Measurements from ENCODE around the gene AGPAT4. TPM values are rescaled to one million over a fixed set of nuclear protein-coding genes. Genes with fewer than 3 reads are reported as not detected.

The AGPAT4 gene
- total and polyA plus RNA-seq, 2 donors (not counting 3 experiments of a cell fraction or from before 2014, with no cell fraction given) = 10.2 to 15.2 TPM

GRCh38 chr6:161257793-161258457, 15.9 kb downstream of the AGPAT4 start:
- H3K4me2 ChIP-seq (ENCODE audit: insufficient read depth, low read length) = peak overlapping the region; percentile 72
- H3K4me3 ChIP-seq (replicated peaks in 1 of 3; ENCODE audit: insufficient read depth in 1 of 3, low read depth in 1 of 3, low read length in 3 of 3) = peak overlapping the region in 1 of 3 experiments; percentile 32
- no peaks in the 10 kb centered on the region for H4K20me1 ChIP-seq (replicated peaks; ENCODE audit: control insufficient read depth, extremely low read depth, insufficient read depth, low read length)
- DNase-seq (ENCODE audit: low read depth, low spot score) (peak; percentile 95), FAIRE-seq (peak; percentile 92)
- H2AFZ ChIP-seq (ENCODE audit: low read depth, low read length) = peak overlapping the region; percentile 23
- peak overlapping the region; percentile 39 for H3K9ac ChIP-seq (replicated peaks; ENCODE audit: extremely low read depth, insufficient read depth, low read length)
- POLR2A ChIA-PET = interaction anchor here (1.0 kb wide), 1 partner anchor 16 kb away, joined by 3 read pairs; the partner anchor contains the start of gene AGPAT4
- dilution Hi-C loops (cut with MboI; ENCODE audit: extremely low pct_ligation_motif_present, low sequenced_read_pairs) (no loop called here), intact Hi-C loops (cut with micrococcal nuclease) (loop anchor here (1.0 kb wide), 1 partner anchor 16 kb away; the partner anchor contains the start of gene AGPAT4)
- H3K27ac ChIP-seq (ENCODE audit: insufficient read depth, low read depth, low read length) = peak overlapping the region; percentile 69
- peak; percentile 87 for TF ChIP-seq FOS (IDR thresholded peaks at IDR 0.05; ENCODE audit: borderline replicate concordance, insufficient read depth, low read length)
- no peak for TF ChIP-seq GATA2 (IDR thresholded peaks at IDR 0.05; ENCODE audit: insufficient read depth, insufficient read length, low read depth, low read length)
- peak; percentile 63 for TF ChIP-seq JUN (IDR thresholded peaks at IDR 0.05; ENCODE audit: borderline replicate concordance, insufficient read depth, insufficient read length, low read depth)
- no peak for TF ChIP-seq MYC (IDR thresholded peaks at IDR 0.05; ENCODE audit: low read depth, low read length)
- peaks cover 9% of the 10 kb centered on the region for H3K79me2 ChIP-seq (ENCODE audit: control insufficient read depth, insufficient read depth, low read length)
- BruUV-seq (replicated peaks) = TSS peak; percentile 36
- CTCF ChIA-PET = interaction anchor here (0.8 to 2.2 kb wide), 3 partner anchors 16 to 113 kb away, joined by 4 to 5 read pairs (median 4); partner anchors contain the start of gene AGPAT4
- no peaks in the 10 kb centered on the region for H3K27me3 ChIP-seq (ENCODE audit: control insufficient read depth in 2 of 2, insufficient read depth in 2 of 2, low read length in 2 of 2)
- no peaks in the 10 kb centered on the region for H3K36me3 ChIP-seq (ENCODE audit: control insufficient read depth in 2 of 2, extremely low read depth in 1 of 2, insufficient read depth in 2 of 2, low read length in 2 of 2)
- H3K4me1 ChIP-seq (ENCODE audit: control insufficient read depth, extremely low read depth, insufficient read depth, low read length) = peaks cover 16% of the 10 kb centered on the region
- no peaks in the 10 kb centered on the region for H3K9me3 ChIP-seq (replicated peaks; ENCODE audit: control insufficient read depth, insufficient read depth, low read length)
- no peaks in the 10 kb centered on the region for H3K9me1 ChIP-seq (replicated peaks; ENCODE audit: control insufficient read depth, extremely low read depth, insufficient read depth, low read length)

- dilution Hi-C loops (cut with MboI; ENCODE audit: extremely low pct_ligation_motif_present, low sequenced_read_pairs) (no loop called here), intact Hi-C loops (cut with micrococcal nuclease) (no loop called here)
- Histone ChIP-seq H3K36me3 (ENCODE audit: control insufficient read depth in 2 of 2, extremely low read depth in 1 of 2, insufficient read depth in 2 of 2, low read length in 2 of 2) (no peaks in the 10 kb centered on the region), H3K9me3 (replicated peaks; ENCODE audit: control insufficient read depth, insufficient read depth, low read length) (no peaks in the 10 kb centered on the region), H3K9me1 (replicated peaks; ENCODE audit: control insufficient read depth, extremely low read depth, insufficient read depth, low read length) (no peaks in the 10 kb centered on the region), H3K79me2 (ENCODE audit: control insufficient read depth, insufficient read depth, low read length) (peaks cover 9% of the 10 kb centered on the region), H2AFZ (ENCODE audit: low read depth, low read length) (no peak overlapping the region), H3K27me3 (ENCODE audit: control insufficient read depth in 2 of 2, insufficient read depth in 2 of 2, low read length in 2 of 2) (no peaks in the 10 kb centered on the region), H3K4me2 (ENCODE audit: insufficient read depth, low read length) (no peak overlapping the region), H3K27ac (ENCODE audit: insufficient read depth, low read depth, low read length) (no peak overlapping the region), H3K9ac (replicated peaks; ENCODE audit: extremely low read depth, insufficient read depth, low read length) (no peak overlapping the region), H3K4me1 (ENCODE audit: control insufficient read depth, extremely low read depth, insufficient read depth, low read length) (peaks cover 16% of the 10 kb centered on the region), H4K20me1 (replicated peaks; ENCODE audit: control insufficient read depth, extremely low read depth, insufficient read depth, low read length) (no peaks in the 10 kb centered on the region), H3K4me3 (replicated peaks in 1 of 3; ENCODE audit: insufficient read depth in 1 of 3, low read depth in 1 of 3, low read length in 3 of 3) (no peak overlapping the region)
- no peak for TF ChIP-seq FOS (IDR thresholded peaks at IDR 0.05; ENCODE audit: borderline replicate concordance, insufficient read depth, low read length)
- TF ChIP-seq GATA2 (IDR thresholded peaks at IDR 0.05; ENCODE audit: insufficient read depth, insufficient read length, low read depth, low read length) = no peak
- TF ChIP-seq EZH2 (IDR thresholded peaks at IDR 0.05; ENCODE audit: borderline replicate concordance, low read depth, low read length, severe bottlenecking) = no peak
- TF ChIP-seq MAX (IDR thresholded peaks at IDR 0.05; ENCODE audit: insufficient read depth, insufficient read length) = no peak
- no peak for TF ChIP-seq CTCF (IDR thresholded peaks at IDR 0.05; ENCODE audit: extremely low read depth in 1 of 2, insufficient read depth in 1 of 2, low read depth in 1 of 2, low read length in 2 of 2)
- no peak for TF ChIP-seq MYC (IDR thresholded peaks at IDR 0.05; ENCODE audit: low read depth, low read length)
- TF ChIP-seq JUN (IDR thresholded peaks at IDR 0.05; ENCODE audit: borderline replicate concordance, insufficient read depth, insufficient read length, low read depth) = no peak
- TF ChIP-seq POLR2AphosphoS5 (IDR thresholded peaks at IDR 0.05; ENCODE audit: insufficient read depth, low read depth, low read length) = no peak
- TF ChIP-seq POLR2A (IDR thresholded peaks at IDR 0.05; ENCODE audit: low read depth, low read length) = no peak
- no peak for DNase-seq (ENCODE audit: low read depth, low spot score)
- FAIRE-seq = no peak
- no TSS peak for BruUV-seq (replicated peaks)
- ChIA-PET POLR2A (no interaction called here), CTCF (interaction anchor here (1.2 to 2.2 kb wide), 3 partner anchors 18 to 115 kb away, joined by 4 to 7 read pairs (median 5); partner anchors contain the start of gene AGPAT4)
These were observed 17.5 kb downstream of the AGPAT4 start for GRCh38 chr6:161256407-161256806.
